Measurements from ENCODE around the gene BRAT1. TPM values are rescaled to one million over a fixed set of nuclear protein-coding genes. Genes with fewer than 3 reads are reported as not detected.
A peak's percentile ranks its signal among the peaks of the same experiment; 100 is the strongest.

The BRAT1 gene
- total RNA-seq, 2 experiments from 2014 or later, result 24.1 to 24.5 TPM

GRCh38 chr7:2540641-2541051 is 14.7 kb downstream of the BRAT1 start:
- H3K9me3 ChIP-seq (ENCODE audit: control insufficient read depth in 1 of 2, insufficient read depth in 1 of 2, low read length in 2 of 2), result no peaks in the 10 kb centered on the region
- ATAC-seq (ENCODE audit: poor library complexity) (peak; percentile 12), DNase-seq (peak in 2 of 14 experiments; percentile 3 to 30)
- Mint-ChIP-seq H3K36me3 (ENCODE audit: low read depth) (peaks cover 45% of the 10 kb centered on the region), H3K27me3 (no peaks in the 10 kb centered on the region), H3K9me3 (no peaks in the 10 kb centered on the region), H3K27ac (no peak overlapping the region), H3K4me1 (ENCODE audit: low read depth) (no peaks in the 10 kb centered on the region), H3K4me3 (no peak overlapping the region)
- no peaks in the 10 kb centered on the region for H3K27me3 ChIP-seq (ENCODE audit: control insufficient read depth in 1 of 2, insufficient read depth in 2 of 2, low read length in 2 of 2)
- no peak overlapping the region for H3K4me3 ChIP-seq (ENCODE audit: low read length)
- TF ChIP-seq CTCF (IDR thresholded peaks at IDR 0.05), result no peak
- POLR2A ChIA-PET, result no interaction called here
- intact Hi-C loops (cut with DNase I, micrococcal nuclease), result no loop called here
- CTCF ChIA-PET, result no interaction called here
- peaks cover 61% of the 10 kb centered on the region for H3K36me3 ChIP-seq (ENCODE audit: insufficient read depth, low read length)
- H3K27ac ChIP-seq (ENCODE audit: low read depth in 1 of 2, low read length in 2 of 2), result no peak overlapping the region
- no peaks in the 10 kb centered on the region for H3K4me1 ChIP-seq (ENCODE audit: insufficient read depth, low read length)

GRCh38 chr7:2540133-2540532 is 15.2 kb downstream of the BRAT1 start:
- H3K4me3 Mint-ChIP-seq, result no peak overlapping the region
- no peak overlapping the region for H3K27ac Mint-ChIP-seq
- H3K36me3 Mint-ChIP-seq (ENCODE audit: low read depth), result peaks cover 43% of the 10 kb centered on the region
- CTCF ChIA-PET, result no interaction called here
- no peak overlapping the region for H3K27ac ChIP-seq (ENCODE audit: low read depth in 1 of 2, low read length in 2 of 2)
- H3K27me3 ChIP-seq (ENCODE audit: control insufficient read depth in 1 of 2, insufficient read depth in 2 of 2, low read length in 2 of 2), result no peaks in the 10 kb centered on the region
- peaks cover 59% of the 10 kb centered on the region for H3K36me3 ChIP-seq (ENCODE audit: insufficient read depth, low read length)
- DNase-seq (no peak), ATAC-seq (ENCODE audit: poor library complexity) (no peak)
- H3K9me3 Mint-ChIP-seq, result no peaks in the 10 kb centered on the region
- intact Hi-C loops (cut with DNase I, micrococcal nuclease), result no loop called here
- no peak for TF ChIP-seq CTCF (IDR thresholded peaks at IDR 0.05)
- H3K27me3 Mint-ChIP-seq, result no peaks in the 10 kb centered on the region
- POLR2A ChIA-PET, result no interaction called here
- H3K4me1 Mint-ChIP-seq (ENCODE audit: low read depth), result no peaks in the 10 kb centered on the region
- H3K4me3 ChIP-seq (ENCODE audit: low read length), result no peak overlapping the region
- no peaks in the 10 kb centered on the region for H3K4me1 ChIP-seq (ENCODE audit: insufficient read depth, low read length)
- no peaks in the 10 kb centered on the region for H3K9me3 ChIP-seq (ENCODE audit: control insufficient read depth in 1 of 2, insufficient read depth in 1 of 2, low read length in 2 of 2)

GRCh38 chr7:2539031-2539911 is 16.1 kb downstream of the BRAT1 start:
- DNase-seq, result peak in 1 of 14 experiments; percentile 24

More at GRCh38 chr7:2539031-2539911, 16.1 kb downstream of the BRAT1 start:
- no peaks in the 10 kb centered on the region for H3K9me3 Mint-ChIP-seq
- ATAC-seq (ENCODE audit: poor library complexity), result no peak
- Histone ChIP-seq H3K36me3 (ENCODE audit: insufficient read depth, low read length) (peaks cover 53% of the 10 kb centered on the region), H3K4me3 (ENCODE audit: low read length) (no peak overlapping the region), H3K27me3 (ENCODE audit: control insufficient read depth in 1 of 2, insufficient read depth in 2 of 2, low read length in 2 of 2) (no peaks in the 10 kb centered on the region), H3K9me3 (ENCODE audit: control insufficient read depth in 1 of 2, insufficient read depth in 1 of 2, low read length in 2 of 2) (no peaks in the 10 kb centered on the region), H3K4me1 (ENCODE audit: insufficient read depth, low read length) (no peaks in the 10 kb centered on the region), H3K27ac (ENCODE audit: low read depth in 1 of 2, low read length in 2 of 2) (no peak overlapping the region)
- intact Hi-C loops (cut with DNase I, micrococcal nuclease), result no loop called here
- ChIA-PET CTCF (no interaction called here), POLR2A (interaction anchor here (0.8 kb wide), 1 partner anchor 9 kb away, joined by 3 read pairs; no protein-coding TSS in a partner anchor)
- TF ChIP-seq CTCF (IDR thresholded peaks at IDR 0.05), result no peak
- H3K4me3 Mint-ChIP-seq, result no peak overlapping the region
- no peaks in the 10 kb centered on the region for H3K27me3 Mint-ChIP-seq
- H3K36me3 Mint-ChIP-seq (ENCODE audit: low read depth), result peaks cover 40% of the 10 kb centered on the region
- no peak overlapping the region for H3K27ac Mint-ChIP-seq
- no peaks in the 10 kb centered on the region for H3K4me1 Mint-ChIP-seq (ENCODE audit: low read depth)

Data from CD4-positive, alpha-beta T cell (primary cell).